ENCODE measurements around the gene NUP133.

DNA sequence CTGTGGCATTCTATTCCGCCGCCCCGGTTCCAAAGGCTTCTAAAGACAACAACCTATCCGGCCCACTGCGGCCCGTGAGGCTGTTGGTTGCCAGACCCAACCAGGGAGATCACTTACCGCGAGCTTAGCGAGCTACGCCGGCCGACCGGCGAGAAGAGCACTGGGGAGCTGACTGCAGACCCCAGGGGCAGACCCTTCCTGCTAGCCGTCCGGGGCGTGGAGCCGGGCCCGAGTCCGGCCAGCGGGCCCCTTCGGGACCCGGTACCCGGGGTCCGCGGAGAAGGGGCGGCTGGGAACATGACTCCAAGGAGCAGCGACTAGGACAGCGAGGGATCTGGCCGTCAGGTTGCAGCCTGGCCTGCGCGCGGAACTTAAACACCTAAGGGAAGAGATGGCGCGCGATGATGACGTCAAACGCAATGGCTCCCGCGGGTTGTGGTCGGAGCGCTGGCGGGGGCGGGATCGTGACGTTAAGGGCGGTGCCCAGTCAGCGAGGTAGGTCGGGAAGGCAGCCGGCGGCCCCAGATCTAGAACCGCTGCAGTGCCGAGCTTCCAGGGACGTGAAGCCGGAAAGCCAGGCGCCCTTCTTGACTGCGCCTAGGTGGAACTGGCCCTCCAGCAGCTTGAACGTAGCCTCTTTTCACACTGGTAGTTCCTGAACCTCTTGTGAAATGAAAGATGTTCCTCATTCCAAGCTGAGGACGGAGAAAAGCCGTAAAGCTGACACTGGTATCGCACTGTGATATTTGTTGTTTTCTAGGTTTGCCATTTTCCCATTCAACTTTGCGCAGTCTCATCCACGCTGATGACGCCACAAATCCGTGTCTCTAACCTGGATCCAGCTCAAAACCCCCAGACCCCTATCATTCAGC is at the start of gene NUP133:
- TF ChIP-seq POLR2A (IDR thresholded peaks at IDR 0.05; ENCODE audit: low read depth, low read length): peak; percentile 94
- peak; percentile 95 for TF ChIP-seq POLR2AphosphoS5 (IDR thresholded peaks at IDR 0.05; ENCODE audit: low read depth, low read length)
- TF ChIP-seq TAF1 (IDR thresholded peaks at IDR 0.05; ENCODE audit: borderline replicate concordance, low read depth, low read length): peak; percentile 89

All from GM12892 (cell line).